GM21576 (cell line): Measurements from ENCODE around the gene LYPD4.

Source experiments
- ATAC-seq: cut with Tn5 transposase; IDR thresholded peaks from one replicate; pipeline ENCODE4 v1.9.1; 2021; ENCODE audit warnings: mild to moderate bottlenecking, moderate library complexity; ENCODE audit not compliant: unreplicated experiment

LYPD4 gene

DNA sequence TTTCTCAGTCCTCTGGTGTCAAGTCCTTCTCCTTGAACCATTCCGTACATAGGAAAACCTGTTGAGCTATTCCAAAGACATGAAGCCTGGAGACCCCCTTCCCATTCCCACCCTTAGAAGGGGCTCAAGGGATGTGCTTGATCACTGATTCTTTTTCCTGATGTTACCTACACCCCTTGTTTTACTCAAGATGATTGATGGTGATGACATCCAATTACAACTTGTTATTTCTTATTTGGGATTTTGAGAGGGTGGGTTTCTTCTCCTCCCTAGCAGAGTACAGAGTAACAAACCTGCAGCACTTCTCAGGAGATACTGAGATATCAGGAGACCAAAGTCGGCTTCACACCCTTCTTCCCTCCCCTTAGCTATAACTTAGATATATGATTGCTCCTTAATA lies 8.9 kb upstream of the LYPD4 start:
- no peak for ATAC-seq

DNA sequence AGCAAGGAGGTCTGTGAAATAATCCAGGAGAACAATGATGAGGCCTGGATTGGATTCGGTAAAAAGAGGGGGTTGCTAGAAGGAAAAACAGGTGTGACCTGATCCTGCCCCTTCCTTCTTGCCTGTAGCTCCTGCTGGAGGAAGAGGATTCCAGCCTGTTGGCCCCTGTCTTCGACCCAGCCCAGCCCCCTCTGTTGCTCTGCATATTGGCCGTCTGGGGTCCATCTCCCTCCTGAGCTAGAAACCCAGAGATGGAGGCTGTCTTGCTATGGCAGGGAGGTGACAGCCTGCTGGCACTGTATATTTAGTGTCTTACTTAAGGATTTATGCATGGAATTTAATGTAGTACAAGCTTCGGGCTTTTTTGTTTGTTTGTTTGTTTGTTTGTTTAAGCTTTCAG lies 7.0 kb upstream of the LYPD4 start:
- no peak for ATAC-seq

DNA sequence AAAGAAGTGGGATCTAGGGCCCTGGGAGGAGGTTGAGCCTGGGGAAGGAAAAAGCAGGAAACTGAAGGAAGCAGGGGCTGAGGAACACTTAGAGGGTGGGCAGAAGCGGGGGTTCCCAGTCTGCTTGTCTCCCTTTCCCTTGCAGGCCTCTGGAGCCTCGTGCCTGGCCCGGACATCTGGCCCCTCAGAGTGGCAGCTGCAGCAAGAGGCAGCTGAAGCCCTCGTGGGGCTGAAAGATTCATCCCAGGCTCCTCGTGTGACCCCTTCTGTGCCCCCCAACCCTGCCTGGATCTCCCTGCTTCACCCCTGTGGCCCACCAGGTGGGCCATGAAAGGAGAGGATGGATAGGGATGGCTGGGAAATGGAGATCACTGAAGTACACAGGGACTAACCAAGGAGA lies 5.9 kb upstream of the LYPD4 start:
- no peak for ATAC-seq

DNA sequence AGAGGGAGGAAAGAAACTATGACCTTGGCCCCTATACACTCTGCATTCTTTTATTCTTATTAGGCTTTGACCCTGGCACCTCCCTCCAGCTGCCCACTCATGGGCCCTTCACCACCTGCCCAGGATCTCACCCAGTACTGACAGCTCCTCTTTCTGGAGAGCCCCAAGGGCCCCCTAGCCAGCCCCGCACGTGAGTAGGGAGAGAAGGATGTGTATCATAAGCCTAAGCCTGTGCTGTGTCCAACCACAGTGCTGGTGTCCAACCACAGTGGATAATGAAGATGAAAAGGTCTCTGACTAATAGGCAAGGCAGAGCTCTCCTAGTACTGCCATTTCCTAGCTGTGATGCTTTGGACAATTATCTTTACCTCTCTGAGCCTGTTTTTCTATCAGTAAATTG lies 4.6 kb upstream of the LYPD4 start:
- ATAC-seq = no peak

DNA sequence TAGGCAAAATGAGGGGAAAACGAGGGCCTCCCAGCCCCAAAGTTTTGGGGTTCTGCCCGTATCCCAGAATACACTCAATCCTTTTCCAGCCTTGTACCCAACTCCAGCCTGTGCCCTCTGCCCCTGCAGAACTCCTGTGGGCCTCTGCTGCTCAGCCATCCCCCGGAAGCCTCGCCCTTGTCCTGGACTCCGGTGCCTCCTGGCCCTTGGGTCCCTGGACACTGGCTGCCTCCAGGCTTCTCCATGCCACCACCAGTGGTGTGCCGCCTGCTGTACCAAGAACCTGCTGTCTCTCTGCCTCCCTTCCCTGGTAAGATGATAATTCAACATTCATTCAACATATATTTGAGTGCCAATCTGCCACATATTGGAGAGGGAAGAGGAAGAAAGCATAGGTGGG lies 4.2 kb upstream of the LYPD4 start:
- no peak for ATAC-seq

DNA sequence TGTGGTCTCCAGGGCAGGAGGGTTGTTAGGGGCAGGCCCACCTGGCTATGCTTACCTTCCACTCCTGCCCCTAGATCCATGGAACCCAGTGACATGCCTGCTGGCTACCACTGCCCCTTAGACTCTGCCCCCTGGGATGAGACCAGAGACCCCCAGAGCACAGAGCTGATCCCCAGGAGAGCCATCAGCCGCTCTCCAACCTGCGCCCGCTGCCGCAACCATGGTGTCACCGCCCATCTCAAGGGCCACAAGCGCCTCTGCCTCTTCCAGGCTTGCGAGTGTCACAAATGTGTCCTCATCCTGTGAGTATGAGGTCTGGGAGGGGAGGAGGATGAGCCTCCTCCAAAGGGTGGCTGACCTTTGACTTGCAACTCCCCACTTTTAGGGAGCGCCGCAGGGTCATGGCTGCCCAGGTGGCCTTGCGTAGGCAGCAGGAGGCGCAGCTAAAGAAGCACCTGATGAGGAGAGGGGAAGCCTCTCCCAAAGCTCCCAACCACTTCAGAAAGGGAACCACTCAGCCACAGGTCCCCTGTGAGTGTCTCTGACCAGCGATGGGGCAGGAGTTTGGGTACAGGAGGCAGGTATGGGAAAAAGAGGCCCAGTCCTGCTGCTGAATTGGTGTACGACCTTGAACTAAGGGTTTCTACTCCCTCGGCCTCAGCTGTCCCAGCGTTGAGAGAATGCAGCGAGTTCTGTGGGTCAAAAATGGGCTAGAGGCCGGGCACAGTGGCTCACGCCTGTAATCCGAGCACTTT lies 3.0 kb upstream of the LYPD4 start:
- ATAC-seq = no peak

DNA sequence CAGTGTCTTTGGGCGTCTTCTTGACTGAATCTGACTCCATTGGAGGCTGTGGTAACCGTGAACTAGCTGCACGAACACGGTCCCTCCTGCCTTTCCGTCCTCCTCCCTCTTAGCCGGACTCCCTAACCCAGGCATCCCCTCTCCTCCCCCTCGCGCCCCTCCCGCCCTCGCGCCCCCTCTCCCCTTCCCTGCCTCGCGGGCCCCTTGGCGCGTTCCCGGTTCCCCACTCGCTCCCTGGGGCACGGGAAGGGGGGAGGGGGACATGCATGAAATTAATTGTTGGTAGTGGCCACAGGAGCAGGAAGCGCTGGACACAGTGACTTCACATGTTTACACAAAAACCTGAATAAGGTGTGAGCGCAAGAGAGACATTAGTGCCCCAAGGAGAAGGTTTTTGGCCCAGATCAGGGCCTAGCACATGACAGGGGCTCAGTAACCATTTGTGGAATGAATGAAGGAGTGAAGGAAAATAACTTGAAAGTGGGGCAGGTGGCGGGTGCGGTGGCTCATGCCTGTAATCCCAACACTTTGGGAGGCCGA lies 638 bp upstream of the LYPD4 start:
- ATAC-seq = no peak

DNA sequence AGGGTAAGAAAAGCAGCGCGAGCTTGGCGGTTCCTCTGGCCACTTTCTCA lies 343 bp upstream of the LYPD4 start, which contains the start of gene DMRTC2:
Gene DMRTC2 (plus strand): TSS at position 42 of the 50 bp plus-strand sequence. CDS start 2,387 bp downstream, outside the sequence.
- no peak for ATAC-seq

DNA sequence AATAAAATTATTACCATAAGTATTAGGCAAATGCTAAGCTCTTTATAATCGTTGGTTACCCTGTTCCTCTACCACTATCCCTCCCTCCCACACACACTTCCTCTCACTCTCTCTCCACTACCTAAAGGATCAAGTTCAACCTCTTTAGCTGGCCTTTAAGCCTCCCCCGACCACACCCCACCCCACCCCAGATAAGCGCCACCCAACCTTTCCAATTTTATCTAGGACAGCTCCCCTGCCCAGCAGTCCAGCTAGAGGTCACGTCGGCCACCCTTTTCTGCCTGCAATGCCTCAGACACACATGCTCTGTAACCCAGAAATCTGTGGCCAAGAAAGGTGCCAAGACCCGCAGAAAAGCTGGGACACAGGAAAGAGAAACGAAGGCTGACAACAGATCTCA lies 1.1 kb downstream of the LYPD4 start:
- ATAC-seq = no peak

DNA sequence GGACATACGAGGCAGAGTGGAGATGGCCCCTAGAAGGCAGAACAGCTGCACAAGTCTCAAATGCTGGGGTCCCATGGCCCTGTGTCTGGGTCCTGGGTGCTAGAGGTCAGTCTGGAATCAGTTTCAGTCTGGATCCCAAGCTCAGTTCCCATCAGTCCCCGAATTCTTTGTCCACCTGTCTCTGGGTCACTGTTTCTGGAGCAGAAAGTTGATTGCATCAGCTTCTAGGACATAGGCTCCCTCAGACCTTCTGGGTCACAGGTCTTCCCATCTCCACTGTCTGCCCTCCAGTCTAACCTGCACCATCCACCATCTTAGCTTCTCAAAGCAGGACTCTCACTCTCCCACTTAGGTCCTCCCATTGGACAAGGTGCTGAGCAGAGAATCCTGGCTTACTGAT lies 5.3 kb downstream of the LYPD4 start:
- ATAC-seq = no peak

DNA sequence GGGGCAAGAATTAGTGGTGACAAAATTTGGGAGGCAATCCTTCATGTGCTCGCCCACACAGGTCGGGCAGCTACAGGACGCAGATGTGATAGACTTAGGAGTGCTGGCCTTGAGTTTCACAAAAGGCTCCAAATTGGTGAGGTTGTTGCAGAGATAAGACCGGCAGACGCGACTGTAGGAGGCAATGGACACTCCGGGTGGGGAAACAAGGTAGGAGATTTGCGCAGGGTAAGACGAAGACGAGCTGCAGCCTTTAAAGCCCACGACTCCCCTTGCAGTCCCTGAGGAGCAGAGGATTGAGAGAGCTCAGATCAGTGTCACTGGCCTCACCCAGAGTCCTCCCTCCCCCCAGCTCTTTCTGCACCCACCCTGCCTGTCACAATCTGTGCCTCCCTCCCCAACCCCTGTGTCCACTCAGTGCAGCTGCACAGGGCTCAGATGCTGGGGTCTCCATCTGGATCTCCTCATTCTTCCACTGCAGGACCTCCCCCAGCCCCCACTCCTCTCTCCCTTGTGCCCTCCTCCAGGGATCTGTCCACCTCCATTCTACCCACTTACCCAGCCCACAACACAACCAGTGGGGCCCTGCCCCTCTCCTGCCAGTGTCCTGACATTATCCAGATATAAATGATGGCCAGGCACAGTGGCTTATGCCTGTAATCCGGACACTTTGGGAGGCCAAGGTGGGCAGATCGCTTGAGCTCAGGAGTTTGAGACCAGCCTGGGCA lies 6.3 kb downstream of the LYPD4 start:
- ATAC-seq = no peak

DNA sequence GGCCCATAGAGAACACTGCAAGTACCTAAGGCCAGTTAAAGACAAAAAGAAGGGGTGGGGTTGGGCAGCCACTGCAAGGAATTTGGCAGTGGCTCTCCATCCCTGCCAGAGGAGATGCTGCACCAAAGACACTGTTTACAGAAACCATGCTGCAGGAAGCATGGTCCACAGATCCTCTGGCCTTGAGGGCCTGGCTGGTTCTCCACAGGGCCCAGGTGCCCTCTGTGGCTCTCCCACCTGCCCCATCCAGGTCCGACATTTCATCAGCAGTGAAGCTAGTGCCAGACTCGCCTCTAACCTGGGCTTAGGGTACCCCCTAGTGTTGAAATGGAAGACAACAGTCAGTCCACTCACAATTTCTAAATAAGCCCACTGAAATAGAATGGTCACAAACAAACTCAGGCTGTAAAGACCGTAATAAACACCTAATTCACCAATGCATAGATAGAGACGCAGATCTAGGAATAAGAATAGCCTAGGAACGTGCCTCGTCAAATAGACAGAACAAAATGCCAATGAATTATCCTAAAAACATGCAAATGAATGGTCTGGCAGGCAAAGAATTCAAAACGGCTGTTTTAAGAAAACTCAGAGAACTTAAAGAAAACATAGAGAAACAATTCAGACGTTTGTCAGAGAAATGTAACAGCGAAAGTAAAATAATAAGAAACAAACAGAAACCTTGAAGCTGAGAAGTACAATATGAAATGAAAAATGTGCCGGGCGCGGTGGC lies 23.3 kb downstream of the LYPD4 start:
- ATAC-seq = no peak

DNA sequence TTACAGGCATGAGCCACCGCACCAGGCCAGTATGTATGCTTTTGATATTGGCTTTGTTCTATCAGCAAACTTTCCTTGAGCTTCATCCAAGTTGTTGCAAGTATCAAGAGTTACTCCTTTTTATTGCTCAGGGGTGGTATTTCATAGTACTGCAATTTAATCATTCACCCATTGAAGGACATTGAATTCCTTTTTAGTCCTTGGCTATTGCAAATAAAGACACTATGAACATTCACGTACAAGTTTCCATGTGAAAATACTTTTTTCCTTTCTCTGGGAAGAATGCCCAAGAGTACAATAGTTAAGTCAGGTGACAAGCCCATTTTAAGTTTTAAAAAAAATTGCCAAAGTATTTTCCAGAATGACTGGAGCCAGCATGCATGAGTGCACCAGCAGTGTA lies 27.7 kb downstream of the LYPD4 start:
- ATAC-seq = no peak

DNA sequence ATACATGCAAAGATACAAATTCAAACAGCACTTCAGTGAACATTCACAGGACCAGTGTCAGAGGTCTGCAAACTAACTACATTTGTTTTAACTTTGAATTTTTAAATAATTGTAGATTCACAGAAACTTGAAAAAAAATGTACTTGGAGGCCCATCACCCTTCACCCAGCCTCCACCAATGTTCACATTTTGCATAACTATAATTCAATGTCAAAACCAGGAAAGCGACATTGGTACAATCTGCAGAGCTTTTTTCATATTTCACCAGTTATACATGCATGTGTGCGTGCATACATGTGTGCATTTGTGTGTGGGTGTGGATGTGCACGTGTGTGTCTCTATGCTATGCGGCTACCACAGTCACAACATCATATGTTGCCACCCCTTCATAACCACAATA lies 29.2 kb downstream of the LYPD4 start:
- ATAC-seq = no peak

DNA sequence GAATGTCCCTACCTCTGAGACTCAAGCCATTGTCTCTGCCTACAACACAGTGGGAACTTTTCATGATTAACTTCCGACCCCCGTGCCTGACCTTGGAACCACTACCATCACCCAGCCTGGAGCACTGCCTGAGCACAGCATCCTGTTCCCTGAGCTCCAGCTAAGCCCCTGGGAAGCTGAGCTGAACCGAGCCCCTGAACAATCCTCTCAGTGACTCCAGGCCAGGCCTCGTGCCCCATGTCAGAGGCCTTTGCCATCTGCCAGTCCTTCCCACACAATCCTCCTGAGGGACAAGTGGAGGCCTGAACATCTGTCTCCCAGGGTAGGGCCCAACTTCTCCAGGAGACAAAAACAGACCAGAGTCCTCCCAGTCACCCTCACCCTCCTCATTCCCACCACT lies 30.6 kb downstream of the LYPD4 start:
- no peak for ATAC-seq

DNA sequence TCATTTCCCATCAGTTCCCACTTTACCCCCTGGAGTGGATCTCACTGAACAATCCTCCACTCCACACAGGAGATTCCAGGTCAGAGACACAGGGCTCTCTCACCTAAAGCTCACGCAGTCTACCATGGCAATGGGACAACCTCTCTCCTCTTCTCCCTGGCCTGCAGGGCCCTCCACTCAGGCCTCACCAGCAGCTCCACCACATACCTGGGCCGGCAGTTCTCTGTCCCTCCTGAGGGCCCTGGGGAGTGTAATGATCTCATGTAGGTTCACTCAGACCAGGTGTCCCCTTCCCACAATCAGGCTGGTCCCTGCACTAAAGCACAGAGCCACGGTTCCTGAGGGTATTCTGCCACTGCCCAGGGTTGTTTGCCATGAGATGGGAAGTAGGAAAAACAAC lies 32.5 kb downstream of the LYPD4 start:
- ATAC-seq = no peak

DNA sequence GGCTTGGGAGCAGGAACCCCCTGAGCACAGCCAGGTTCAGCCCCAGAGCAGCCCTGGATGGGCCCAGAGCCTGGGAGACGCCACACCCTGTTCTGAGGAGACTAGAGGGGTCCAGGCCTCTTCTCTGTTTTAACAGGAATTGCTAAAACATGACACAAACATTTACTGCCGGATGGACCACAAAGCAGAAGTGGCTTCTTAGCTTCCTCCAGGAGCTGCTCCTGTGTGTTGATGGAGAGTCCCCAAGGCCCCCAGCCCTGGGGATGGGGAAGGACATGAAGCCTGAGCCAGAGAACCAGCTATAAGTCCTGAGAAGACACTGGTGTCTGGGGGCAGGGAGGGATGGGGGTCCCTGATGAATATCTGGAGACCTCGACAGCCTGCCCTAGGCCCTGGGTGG lies 33.4 kb downstream of the LYPD4 start:
- ATAC-seq = no peak

DNA sequence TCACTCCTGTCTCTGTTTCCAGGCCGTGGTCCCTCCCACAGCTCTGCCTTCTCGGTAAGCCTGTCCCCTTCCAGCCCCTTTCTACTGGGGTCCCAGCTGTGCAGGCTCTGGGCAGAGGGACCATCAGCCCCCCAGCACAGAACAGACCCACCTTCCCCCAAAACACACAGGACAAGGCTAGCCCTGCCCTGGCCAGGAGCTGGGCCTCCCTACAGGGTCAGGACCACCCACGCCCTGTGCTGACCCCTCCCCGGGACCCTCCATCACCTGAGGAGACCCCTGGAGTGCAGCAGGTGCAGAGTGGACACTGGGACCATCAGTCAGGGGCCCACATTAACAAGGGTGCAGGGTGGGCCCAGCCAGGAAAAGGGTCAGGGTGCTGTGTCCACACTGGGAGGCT lies 34.2 kb downstream of the LYPD4 start:
- ATAC-seq = no peak

DNA sequence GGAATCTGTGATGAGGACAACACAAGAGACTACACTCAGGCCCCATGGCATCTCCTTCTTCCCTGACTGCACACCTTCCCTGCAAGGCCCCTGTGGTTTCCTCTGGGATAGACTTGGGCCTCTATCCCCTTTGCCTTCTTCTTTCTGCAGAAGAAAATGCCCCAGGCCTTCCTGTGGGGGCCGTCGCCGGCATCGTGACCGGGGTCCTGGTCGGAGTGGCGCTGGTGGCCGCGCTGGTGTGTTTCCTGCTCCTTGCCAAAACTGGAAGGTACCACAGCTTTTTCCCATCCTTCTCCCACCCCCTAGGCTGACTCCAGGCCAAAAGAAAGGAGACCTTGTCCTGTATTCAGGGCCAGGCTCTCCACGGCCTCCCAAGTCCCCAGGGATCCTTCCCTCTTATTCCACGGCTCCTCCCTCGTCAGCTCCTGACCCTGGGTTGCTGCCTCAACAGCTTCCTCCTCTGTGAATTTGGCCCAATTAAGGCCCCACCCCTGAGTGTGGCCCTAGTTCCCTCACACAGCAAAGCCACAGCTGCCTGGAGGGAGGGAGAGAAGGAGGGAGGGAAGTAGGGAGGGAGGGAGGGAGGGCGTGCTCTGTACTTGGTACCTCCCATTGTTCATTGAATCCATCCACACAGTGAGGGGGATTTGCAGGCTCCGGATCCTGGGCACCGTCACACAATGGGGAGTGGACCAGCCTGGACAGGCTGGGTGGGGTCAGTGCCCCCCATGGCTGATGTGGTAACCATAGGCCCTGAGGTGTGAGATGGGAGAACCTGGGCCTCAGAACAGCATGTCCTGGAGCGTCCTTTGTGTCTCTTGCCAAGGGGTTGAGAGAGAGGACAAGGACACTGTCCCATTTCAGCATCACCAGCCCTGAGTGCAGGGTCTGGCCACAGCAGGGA lies 35.6 kb downstream of the LYPD4 start:
- ATAC-seq = no peak

DNA sequence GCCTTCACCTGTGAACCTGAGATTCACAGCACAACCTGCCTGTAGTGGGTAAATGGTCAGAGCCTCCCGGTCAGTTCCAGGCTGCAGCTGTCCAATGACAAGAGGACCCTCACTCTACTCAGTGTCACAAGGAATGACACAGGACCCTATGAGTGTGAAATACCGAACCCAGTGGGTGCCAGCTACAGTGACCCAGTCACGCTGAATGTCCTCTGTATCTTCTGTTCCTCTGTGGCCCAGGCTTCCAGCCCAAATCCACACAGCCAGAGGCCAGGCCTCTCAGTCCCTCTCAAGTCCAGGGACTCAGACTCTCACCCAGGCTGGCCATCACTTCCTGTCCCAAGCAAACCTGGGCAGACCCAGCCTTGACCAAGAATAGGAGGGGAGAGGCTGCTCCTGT lies 37.3 kb downstream of the LYPD4 start:
- ATAC-seq = no peak

DNA sequence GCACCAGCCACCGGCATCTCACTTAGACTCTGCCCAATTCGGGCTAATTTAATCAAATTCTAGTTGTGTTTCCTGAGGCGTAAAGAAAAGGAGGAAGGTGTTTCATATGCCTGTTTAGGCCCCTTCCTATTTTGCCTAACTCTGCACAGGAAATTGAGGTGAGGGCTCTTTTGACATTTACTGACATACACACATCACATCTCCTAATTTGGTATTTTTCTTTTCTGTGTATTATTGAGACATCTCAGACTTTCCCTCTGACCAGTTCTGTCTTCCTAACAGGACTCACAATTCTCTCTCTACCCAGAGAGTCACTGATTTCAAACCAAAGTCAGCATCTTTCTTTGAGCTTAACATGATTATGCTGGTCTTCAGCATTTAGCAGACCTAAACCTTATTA lies 40.1 kb downstream of the LYPD4 start:
- ATAC-seq = no peak
